PC-9 (cell line): Measurements from ENCODE around the gene FASTKD2.

Source experiments
- EZH2 ChIP-seq: fragments of 200-600 bp; sonication (generic); IDR thresholded peaks from 2 replicates; pipeline ENCODE4 v1.8.0; 2017; ENCODE audit warnings: antibody characterized with exemption, low read depth
- TF ChIP-seq, protein P1 (sequence below): fragments of 200-600 bp; sonication (generic); conservative IDR thresholded peaks from 2 replicates; pipeline ENCODE4 v1.6.1; 2017; ENCODE audit warnings: mixed run types, antibody characterized with exemption, mild to moderate bottlenecking, moderate library complexity

DNA sequence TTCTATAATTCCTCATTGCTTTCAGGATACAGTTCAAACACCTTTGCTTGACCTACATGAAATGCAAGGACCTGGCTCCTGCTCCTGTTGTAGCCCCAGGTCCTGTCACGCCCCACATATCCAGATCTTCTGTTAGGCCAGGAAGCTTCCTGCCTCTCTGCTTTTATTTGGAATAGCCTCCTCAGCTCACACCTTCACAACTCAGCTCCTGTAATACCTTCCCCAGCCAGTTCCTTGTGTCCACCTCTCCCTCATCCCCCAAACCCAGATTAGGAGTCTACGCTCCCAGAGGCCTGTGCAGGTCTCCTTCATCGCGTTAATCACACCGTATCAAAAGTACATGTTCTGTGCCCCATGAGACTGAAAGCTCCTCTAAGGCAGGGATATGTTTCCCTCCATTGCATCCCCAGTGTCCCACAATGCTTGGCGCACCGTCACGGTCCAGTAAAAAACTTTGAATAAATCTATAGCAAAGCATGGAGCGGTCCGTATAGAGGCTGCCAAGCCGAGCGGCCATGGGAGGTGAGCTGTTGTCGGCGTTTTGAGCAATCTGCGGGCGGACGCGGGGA lies 649 bp upstream of the FASTKD2 start:
- TF ChIP-seq, protein P1, sequence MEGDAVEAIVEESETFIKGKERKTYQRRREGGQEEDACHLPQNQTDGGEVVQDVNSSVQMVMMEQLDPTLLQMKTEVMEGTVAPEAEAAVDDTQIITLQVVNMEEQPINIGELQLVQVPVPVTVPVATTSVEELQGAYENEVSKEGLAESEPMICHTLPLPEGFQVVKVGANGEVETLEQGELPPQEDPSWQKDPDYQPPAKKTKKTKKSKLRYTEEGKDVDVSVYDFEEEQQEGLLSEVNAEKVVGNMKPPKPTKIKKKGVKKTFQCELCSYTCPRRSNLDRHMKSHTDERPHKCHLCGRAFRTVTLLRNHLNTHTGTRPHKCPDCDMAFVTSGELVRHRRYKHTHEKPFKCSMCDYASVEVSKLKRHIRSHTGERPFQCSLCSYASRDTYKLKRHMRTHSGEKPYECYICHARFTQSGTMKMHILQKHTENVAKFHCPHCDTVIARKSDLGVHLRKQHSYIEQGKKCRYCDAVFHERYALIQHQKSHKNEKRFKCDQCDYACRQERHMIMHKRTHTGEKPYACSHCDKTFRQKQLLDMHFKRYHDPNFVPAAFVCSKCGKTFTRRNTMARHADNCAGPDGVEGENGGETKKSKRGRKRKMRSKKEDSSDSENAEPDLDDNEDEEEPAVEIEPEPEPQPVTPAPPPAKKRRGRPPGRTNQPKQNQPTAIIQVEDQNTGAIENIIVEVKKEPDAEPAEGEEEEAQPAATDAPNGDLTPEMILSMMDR, result no peak
- no peak for TF ChIP-seq EZH2
